D721Med (cell line): Measurements from ENCODE around the gene HDAC8.

ENCODE experiments used
- DNase-seq: peaks from one replicate; pipeline ENCODE4 v3.0.0; 2011; ENCODE audit warnings: low spot score; ENCODE audit not compliant: insufficient read length
- FAIRE-seq: peaks from 2 replicates; lab custom pipeline; 2011; peaks lifted over from hg19 to GRCh38; lab: Jason Lieb, UNC
- CTCF ChIP-seq: IDR thresholded peaks from 2 replicates; pipeline ENCODE4 v1.5.1; 2012; ENCODE audit warnings: mild to moderate bottlenecking, control low read depth; ENCODE audit not compliant: insufficient read depth; ENCODE audit errors: missing control alignments

HDAC8 gene

GRCh38 chrX:72393836-72394517 lies 178.7 kb downstream of the HDAC8 start:
- FAIRE-seq (no peak), DNase-seq (no peak)
- no peak for TF ChIP-seq CTCF

DNA sequence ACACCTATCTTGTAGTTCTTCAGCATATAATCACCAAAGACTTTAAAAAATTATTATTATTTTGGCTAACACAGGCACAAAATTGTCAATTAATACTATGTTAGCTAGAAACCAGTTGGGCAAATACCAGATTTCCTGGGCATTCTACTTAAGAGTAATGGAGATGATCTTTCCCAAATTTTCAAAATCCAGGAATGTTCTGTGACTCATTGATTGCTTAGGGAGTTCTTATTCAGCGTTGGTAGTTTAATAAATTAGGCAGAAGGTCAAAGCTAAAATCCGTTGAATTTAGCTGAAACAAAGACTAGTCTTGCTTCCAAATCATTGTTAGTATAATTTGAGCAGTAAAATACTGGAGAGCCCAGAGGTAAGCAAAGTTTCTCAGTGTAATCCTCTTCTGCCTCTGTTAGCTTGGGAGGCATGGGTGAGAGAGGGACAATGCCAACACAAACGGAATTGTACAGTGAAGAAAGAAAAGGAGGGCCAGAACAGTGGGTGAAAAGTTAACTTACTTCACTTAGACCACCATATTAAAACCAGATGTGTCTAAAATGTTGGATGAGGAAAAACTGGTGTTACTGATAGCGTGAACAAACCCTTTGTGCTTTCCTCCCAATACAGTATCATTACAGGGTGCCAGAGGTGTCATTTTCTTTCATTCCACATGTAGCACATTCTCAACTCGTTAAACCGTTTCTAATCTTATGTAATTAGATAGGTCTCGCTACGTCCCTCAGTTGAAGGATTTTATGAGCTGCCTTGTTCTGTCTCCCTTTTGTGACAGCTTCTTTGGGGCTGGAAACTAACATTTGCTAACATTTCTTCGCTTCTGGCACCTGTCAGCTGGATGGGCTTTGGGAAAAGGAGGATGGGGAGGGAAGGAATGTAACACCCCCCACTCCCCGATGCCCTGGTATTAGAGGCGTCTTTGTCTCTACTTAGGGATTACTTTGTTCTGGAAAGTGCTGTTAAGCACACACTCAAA lies 179.5 kb downstream of the HDAC8 start:
- FAIRE-seq (no peak), DNase-seq (no peak)
- TF ChIP-seq CTCF = no peak

GRCh38 chrX:72392042-72392441 lies 180.6 kb downstream of the HDAC8 start:
- no peak for FAIRE-seq
- DNase-seq = no peak
- no peak for TF ChIP-seq CTCF

DNA sequence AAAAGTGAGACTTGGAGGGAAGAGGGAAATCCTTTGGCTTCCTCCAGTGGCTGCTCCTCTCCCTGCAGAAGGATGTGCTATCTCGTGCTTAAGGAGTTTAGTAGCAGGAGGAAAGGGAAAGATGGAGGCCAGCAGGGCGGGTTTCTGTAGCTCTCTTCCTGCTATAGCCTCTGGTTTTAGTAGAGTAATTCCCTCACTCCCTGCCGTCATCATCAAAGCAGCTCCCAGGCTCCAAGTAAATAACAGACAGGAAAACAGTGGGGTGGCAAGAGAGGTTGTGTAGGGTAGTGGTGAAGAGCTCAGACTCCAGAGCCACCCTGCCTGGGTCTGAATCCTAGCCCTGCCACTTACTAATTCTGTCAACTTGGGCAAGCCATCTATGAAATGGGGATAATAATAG lies 185.4 kb downstream of the HDAC8 start:
- FAIRE-seq = no peak
- DNase-seq = no peak
- no peak for TF ChIP-seq CTCF

- FAIRE-seq (no peak), DNase-seq (no peak)
- TF ChIP-seq CTCF = no peak
Measured at GRCh38 chrX:72382202-72382595, 190.4 kb downstream of the HDAC8 start.

DNA sequence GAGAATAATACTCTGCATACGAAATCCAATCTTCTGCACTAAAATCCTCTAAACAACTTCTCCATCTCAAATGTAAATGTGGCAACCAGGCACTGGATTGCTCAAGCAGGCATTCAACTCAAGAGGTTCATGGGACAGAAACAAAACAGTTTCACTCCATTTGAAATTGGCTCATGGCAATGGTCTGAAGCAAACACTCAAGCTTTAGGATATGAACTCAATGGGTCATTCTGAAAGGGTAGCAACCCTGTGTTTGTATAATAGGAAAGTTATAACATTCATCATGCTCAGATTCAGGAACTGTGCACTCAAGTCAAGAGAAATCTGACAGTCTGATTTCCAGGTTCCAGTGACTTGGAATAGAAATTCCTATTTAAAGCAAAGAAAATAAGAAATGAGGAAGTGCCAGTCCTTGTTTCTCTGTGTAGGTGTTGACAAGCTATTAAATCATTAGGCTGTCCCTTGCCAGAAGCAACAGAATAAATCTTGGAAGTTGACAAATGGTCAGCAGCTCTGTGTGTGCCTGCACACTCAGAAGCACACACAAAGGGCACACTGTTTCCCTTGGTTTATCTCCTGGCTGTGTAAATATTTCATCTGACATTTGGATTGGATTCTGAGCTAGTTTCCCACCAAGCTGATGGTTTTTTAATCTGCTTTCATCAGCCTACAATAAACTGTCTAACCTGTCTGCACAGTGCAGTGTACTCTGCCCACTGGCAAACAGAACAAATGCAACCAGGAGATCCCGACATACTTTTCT lies 191.0 kb downstream of the HDAC8 start:
- FAIRE-seq (no peak), DNase-seq (no peak)
- TF ChIP-seq CTCF = no peak
